ENCODE results near the gene ARFGEF2. TPM values are rescaled to one million over a fixed set of nuclear protein-coding genes. Genes with fewer than 3 reads are reported as not detected.

The ARFGEF2 gene
- total and polyA plus RNA-seq, 8 donors: 6.5 to 127 (median 33.6) TPM

DNA sequence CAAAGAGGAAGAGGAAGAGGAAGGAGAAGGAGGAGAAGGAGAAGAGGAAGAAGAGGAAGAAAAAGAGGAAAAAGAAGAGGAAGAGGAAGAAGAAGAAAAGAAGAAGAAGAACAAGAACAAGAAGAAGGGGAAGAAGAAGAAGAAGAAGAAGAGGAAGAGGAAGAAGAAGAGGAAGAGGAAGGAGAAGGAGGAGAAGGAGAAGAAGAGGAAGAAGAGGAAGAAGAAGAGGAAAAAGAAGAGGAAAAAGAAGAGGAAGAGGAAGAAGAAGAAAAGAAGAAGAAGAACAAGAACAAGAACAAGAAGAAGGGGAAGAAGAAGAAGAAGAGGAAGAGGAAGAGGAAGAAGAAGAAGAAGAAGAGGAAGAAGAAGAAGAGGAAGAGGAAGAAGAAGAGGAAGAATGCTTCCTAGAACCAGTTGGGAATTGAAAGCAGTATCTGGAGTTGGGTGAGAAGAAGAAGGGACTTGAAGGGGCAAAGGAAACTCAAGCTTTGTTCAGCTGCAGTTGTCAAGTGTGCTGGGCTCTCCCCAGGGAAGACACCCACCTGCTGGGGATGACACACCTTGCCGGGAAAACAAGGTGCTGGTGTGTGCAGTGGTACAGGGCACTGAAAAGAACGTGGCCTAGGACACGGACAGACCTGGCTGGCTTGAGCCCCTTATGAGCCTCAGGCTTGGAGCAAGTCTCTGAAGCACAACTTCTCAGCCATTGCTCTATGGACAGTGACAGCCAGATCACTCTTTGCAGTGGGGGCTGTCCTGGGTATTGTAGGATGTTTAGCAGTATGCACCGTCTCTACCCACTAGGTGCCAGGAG lies 30.1 kb upstream of the ARFGEF2 start:
- Histone ChIP-seq H3K4me1 (no peaks in the 10 kb centered on the region), H3K36me3 (no peaks in the 10 kb centered on the region), H3K27me3 (no peaks in the 10 kb centered on the region), H3K4me3 (no peak overlapping the region), H3K9me3 (peaks cover 0 to 7% (median 3%) of the 10 kb centered on the region in 4 donors), H3K27ac (no peak overlapping the region)
- intact Hi-C loops (cut with DNase I; ENCODE audit: low total_unique reads): no loop called here
- DNase-seq: no peak
- WGBS, 5 donors: 54 to 75% (median 64%) methylated on average over 4 of the region's 4 CpGs
- TF ChIP-seq, protein P1, sequence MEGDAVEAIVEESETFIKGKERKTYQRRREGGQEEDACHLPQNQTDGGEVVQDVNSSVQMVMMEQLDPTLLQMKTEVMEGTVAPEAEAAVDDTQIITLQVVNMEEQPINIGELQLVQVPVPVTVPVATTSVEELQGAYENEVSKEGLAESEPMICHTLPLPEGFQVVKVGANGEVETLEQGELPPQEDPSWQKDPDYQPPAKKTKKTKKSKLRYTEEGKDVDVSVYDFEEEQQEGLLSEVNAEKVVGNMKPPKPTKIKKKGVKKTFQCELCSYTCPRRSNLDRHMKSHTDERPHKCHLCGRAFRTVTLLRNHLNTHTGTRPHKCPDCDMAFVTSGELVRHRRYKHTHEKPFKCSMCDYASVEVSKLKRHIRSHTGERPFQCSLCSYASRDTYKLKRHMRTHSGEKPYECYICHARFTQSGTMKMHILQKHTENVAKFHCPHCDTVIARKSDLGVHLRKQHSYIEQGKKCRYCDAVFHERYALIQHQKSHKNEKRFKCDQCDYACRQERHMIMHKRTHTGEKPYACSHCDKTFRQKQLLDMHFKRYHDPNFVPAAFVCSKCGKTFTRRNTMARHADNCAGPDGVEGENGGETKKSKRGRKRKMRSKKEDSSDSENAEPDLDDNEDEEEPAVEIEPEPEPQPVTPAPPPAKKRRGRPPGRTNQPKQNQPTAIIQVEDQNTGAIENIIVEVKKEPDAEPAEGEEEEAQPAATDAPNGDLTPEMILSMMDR (IDR thresholded peaks at IDR 0.05): no peak
- no peak for TF ChIP-seq EP300 (IDR thresholded peaks at IDR 0.05)
- TF ChIP-seq POLR2AphosphoS5 (IDR thresholded peaks at IDR 0.05): no peak
- no peak for TF ChIP-seq POLR2A (IDR thresholded peaks at IDR 0.05)

DNA sequence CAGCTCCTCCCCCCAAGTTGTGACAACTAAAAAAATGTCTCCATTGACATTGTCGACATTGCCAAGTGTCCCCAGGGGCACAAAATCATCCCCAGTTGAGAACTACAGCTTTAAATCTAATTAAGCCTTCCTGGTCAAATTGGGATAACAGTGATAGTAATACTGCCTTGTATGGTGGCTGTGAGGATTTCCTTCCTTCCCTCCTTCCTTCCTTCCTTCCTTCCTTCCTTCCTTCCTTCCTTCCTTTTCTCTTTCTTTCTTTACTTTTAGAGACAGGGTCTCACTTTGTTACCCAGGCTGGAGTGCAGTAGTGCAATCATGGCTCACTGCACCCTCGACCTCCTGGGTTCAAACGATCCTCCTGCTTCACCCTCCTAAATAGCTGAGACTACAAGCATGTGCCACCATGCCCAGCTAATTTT lies 29.5 kb upstream of the ARFGEF2 start:
- Histone ChIP-seq H3K4me3 (no peak overlapping the region), H3K27me3 (no peaks in the 10 kb centered on the region), H3K36me3 (no peaks in the 10 kb centered on the region), H3K4me1 (no peaks in the 10 kb centered on the region), H3K27ac (no peak overlapping the region), H3K9me3 (peaks cover 0 to 7% (median 3%) of the 10 kb centered on the region in 4 donors)
- TF ChIP-seq POLR2AphosphoS5 (IDR thresholded peaks at IDR 0.05): no peak
- TF ChIP-seq POLR2A (IDR thresholded peaks at IDR 0.05): no peak
- TF ChIP-seq, protein P1 (IDR thresholded peaks at IDR 0.05): no peak
- no peak for TF ChIP-seq EP300 (IDR thresholded peaks at IDR 0.05)
- 71 to 75% (median 73%) methylated on average over 3 of the region's 3 CpGs for WGBS, 5 donors
- no peak for DNase-seq
- intact Hi-C loops (cut with DNase I; ENCODE audit: low total_unique reads): no loop called here

DNA sequence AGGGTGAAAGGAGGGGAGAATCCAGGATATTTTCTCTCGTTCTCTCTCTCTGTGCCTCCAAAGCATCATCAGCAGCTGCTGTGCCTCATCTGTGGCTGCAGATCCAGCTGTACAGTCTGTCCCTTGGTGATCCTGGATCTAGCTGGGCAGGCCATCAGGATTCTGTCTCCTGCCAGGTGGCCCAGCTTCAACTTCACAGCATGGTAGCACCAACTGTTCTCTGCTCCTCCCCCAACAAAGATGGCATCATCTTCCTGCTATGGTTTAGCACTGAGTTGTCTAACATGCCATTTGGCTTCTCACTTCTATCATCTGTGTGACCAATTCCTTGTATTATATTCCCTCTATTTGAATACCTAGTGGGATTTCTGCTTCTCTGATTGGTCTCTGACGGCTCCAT lies 28.6 kb upstream of the ARFGEF2 start:
- intact Hi-C loops (cut with DNase I; ENCODE audit: low total_unique reads): no loop called here
- peaks cover 0 to 7% (median 3%) of the 10 kb centered on the region in 4 donors for H3K9me3 ChIP-seq
- 51 to 69% (median 54%) methylated on average over 2 of the region's 2 CpGs for WGBS, 5 donors
- no peak for TF ChIP-seq POLR2AphosphoS5 (IDR thresholded peaks at IDR 0.05)
- no peak overlapping the region for H3K4me3 ChIP-seq
- H3K4me1 ChIP-seq: no peaks in the 10 kb centered on the region
- no peak overlapping the region for H3K27ac ChIP-seq
- DNase-seq: no peak
- no peaks in the 10 kb centered on the region for H3K36me3 ChIP-seq
- no peaks in the 10 kb centered on the region for H3K27me3 ChIP-seq

DNA sequence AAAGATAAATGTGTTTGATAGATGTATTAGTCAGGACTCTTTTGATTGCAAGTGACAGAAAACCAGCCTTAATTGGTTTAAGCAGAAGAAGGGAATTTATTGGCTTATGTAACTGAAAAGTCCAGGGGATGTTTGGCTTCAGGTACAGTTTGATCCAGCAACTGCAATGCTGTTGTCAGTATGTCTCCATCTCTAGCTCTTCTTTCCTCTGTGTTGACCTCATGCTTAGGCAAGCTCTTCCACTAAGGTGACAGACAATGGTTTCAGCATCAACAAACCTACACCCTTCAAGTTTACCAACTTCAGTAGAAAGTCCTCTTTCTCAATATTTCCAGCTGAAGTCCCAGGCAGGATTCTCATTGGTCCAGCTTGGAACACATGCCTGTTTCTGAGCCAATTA lies 28.1 kb upstream of the ARFGEF2 start:
- intact Hi-C loops (cut with DNase I; ENCODE audit: low total_unique reads): no loop called here
- no peaks in the 10 kb centered on the region for H3K4me1 ChIP-seq
- TF ChIP-seq POLR2A (IDR thresholded peaks at IDR 0.05): no peak
- TF ChIP-seq, protein P1 (IDR thresholded peaks at IDR 0.05): no peak
- TF ChIP-seq POLR2AphosphoS5 (IDR thresholded peaks at IDR 0.05): no peak
- no peak for TF ChIP-seq EP300 (IDR thresholded peaks at IDR 0.05)
- H3K27ac ChIP-seq: no peak overlapping the region
- peaks cover 0 to 7% (median 3%) of the 10 kb centered on the region in 4 donors for H3K9me3 ChIP-seq
- no peaks in the 10 kb centered on the region for H3K27me3 ChIP-seq
- DNase-seq: no peak
- no peaks in the 10 kb centered on the region for H3K36me3 ChIP-seq
- no peak overlapping the region for H3K4me3 ChIP-seq

Data from stomach (tissue), 9 donors.